Smooth muscle cell (in vitro differentiated cells): ENCODE results near the gene KDM4B. TPM values are rescaled to one million over a fixed set of nuclear protein-coding genes. Genes with fewer than 3 reads are reported as not detected.

ENCODE experiments used
- DNase-seq: peaks from one replicate; lab custom pipeline; 2025; ENCODE audit not compliant: unreplicated experiment; lab: John Stamatoyannopoulos, UW
- H2AFZ ChIP-seq: fragments of 200-600 bp; sonication (generic); 2 replicates; pipeline ENCODE4 v1.6.0; 2016; ENCODE audit warnings: antibody characterized with exemption, low read depth, mild to moderate bottlenecking
- H3F3A ChIP-seq: fragments of 200-600 bp; sonication (generic); 2 replicates; pipeline ENCODE4 v1.6.0; 2017; ENCODE audit warnings: antibody characterized with exemption, low read depth
- H3K27ac ChIP-seq: fragments of 200-600 bp; sonication (generic); 2 replicates; pipeline ENCODE4 v1.5.1; 2016; ENCODE audit warnings: low read depth, mild to moderate bottlenecking
- H3K27me3 ChIP-seq: fragments of 200-600 bp; sonication (generic); 2 replicates; pipeline ENCODE4 v1.6.1; 2016; ENCODE audit warnings: low read depth, mild to moderate bottlenecking
- H3K36me3 ChIP-seq: fragments of 200-600 bp; sonication (generic); 2 replicates; pipeline ENCODE4 v1.5.1; 2016; ENCODE audit warnings: low read depth
- H3K4me1 ChIP-seq: fragments of 200-600 bp; sonication (generic); 2 replicates; pipeline ENCODE4 v1.5.1; 2016; ENCODE audit warnings: low read depth
- H3K4me2 ChIP-seq: fragments of 200-600 bp; sonication (generic); 2 replicates; pipeline ENCODE4 v1.6.0; 2016; ENCODE audit warnings: mild to moderate bottlenecking
- H3K4me3 ChIP-seq: fragments of 200-600 bp; sonication (generic); 2 replicates; pipeline ENCODE4 v1.5.1; 2016; ENCODE audit warnings: mild to moderate bottlenecking
- H3K79me2 ChIP-seq: fragments of 200-600 bp; sonication (generic); 2 replicates; pipeline ENCODE4 v1.6.0; 2016; ENCODE audit warnings: low read depth, mild to moderate bottlenecking
- H3K9ac ChIP-seq: fragments of 200-600 bp; sonication (generic); 2 replicates; pipeline ENCODE4 v1.6.0; 2016; ENCODE audit warnings: low read depth
- H3K9me3 ChIP-seq: fragments of 200-600 bp; sonication (generic); replicated peaks from 2 replicates; pipeline ENCODE4 v1.5.1; 2016; ENCODE audit warnings: low read depth
- H4K20me1 ChIP-seq: fragments of 200-600 bp; sonication (generic); 2 replicates; pipeline ENCODE4 v1.6.0; 2016; ENCODE audit warnings: low read depth
- CTCF ChIP-seq: fragments of 200-600 bp; sonication (generic); IDR thresholded peaks from 2 replicates; pipeline ENCODE4 v1.5.1; 2017; ENCODE audit warnings: borderline replicate concordance, mild to moderate bottlenecking, antibody characterized with exemption; ENCODE audit not compliant: insufficient read depth, poor library complexity, severe bottlenecking
- WGBS: methylation state at CpG from one replicate; pipeline ENCODE4 v1.1.7; 2016; ENCODE audit warnings: low lambda C conversion rate; 5-methylcytosine and 5-hydroxymethylcytosine counted together
- polyA plus RNA-seq: library from polyadenylated mRNA; unstranded; fragments of >200 nt; fragmentation: Nextera tagmentation; extraction: Ambion mirVana; gene quantifications from 2 replicates; pipeline ENCODE4 v1.2.1, GENCODE V29; 2016
- total RNA-seq: library from RNA; depleted of rRNA; stranded (reverse); fragments of >200 nt; gene quantifications from 2 replicates; pipeline ENCODE4 v1.2.3, GENCODE V29; 2014

The KDM4B gene
- total and polyA plus RNA-seq, 2 experiments from 2014 or later = 27.9 to 32.3 TPM

- DNase-seq = no peak
- Histone ChIP-seq H3K4me2 (no peak overlapping the region), H3K9me3 (no peaks in the 10 kb centered on the region), H4K20me1 (peaks cover 23% of the 10 kb centered on the region), H3K27ac (no peak overlapping the region), H3K4me1 (peaks cover 9% of the 10 kb centered on the region), H3F3A (no peaks in the 10 kb centered on the region), H3K4me3 (no peak overlapping the region), H3K79me2 (no peaks in the 10 kb centered on the region), H3K36me3 (no peaks in the 10 kb centered on the region), H2AFZ (no peak overlapping the region), H3K27me3 (no peaks in the 10 kb centered on the region), H3K9ac (no peak overlapping the region)
- TF ChIP-seq CTCF = no peak
- WGBS = 96% methylated on average over 40 of the region's 40 CpGs
Observed at GRCh38 chr19:5119297-5119998, 150.5 kb downstream of the KDM4B start.

DNA sequence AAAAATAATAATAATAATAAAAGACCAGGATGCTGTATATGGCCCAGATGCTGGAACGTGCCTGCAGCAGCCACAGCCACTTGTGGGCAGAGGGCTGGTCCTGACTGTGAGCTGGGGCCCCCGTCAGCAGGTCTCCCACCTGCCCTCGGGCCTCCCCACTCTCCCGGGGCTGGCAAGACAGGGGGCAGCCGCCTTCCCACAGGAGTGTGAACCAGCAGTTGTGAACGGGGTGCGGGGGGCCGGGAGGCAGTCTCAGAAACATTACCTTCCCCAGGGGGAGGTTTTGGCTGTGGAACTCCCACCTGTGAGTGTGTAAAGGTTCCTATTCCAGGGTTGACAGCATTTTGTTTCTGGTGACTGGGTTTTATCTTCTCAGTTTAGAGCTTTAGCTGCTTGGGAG, 151.4 kb downstream of the KDM4B start:
- Histone ChIP-seq H3K27me3 (no peaks in the 10 kb centered on the region), H3K4me2 (no peak overlapping the region), H3K36me3 (no peaks in the 10 kb centered on the region), H3F3A (no peaks in the 10 kb centered on the region), H3K27ac (no peak overlapping the region), H3K4me1 (peaks cover 2% of the 10 kb centered on the region), H3K79me2 (no peaks in the 10 kb centered on the region), H4K20me1 (peaks cover 31% of the 10 kb centered on the region), H3K9me3 (no peaks in the 10 kb centered on the region), H2AFZ (no peak overlapping the region), H3K4me3 (no peak overlapping the region), H3K9ac (no peak overlapping the region)
- DNase-seq = no peak
- no peak for TF ChIP-seq CTCF
- WGBS = 93% methylated on average over 8 of the region's 8 CpGs

GRCh38 chr19:5120833-5121232, 151.9 kb downstream of the KDM4B start:
- no peak overlapping the region for H3K27ac ChIP-seq
- no peaks in the 10 kb centered on the region for H3K79me2 ChIP-seq
- WGBS = 91% methylated on average over 9 of the region's 9 CpGs
- H3K4me2 ChIP-seq = no peak overlapping the region
- no peak for TF ChIP-seq CTCF
- H3K27me3 ChIP-seq = no peaks in the 10 kb centered on the region
- no peaks in the 10 kb centered on the region for H3F3A ChIP-seq
- H3K9me3 ChIP-seq = no peaks in the 10 kb centered on the region
- no peak overlapping the region for H3K9ac ChIP-seq
- H2AFZ ChIP-seq = no peak overlapping the region
- H3K4me3 ChIP-seq = no peak overlapping the region
- peaks cover under 1% of the 10 kb centered on the region for H3K4me1 ChIP-seq
- no peaks in the 10 kb centered on the region for H3K36me3 ChIP-seq
- peaks cover 35% of the 10 kb centered on the region for H4K20me1 ChIP-seq
- DNase-seq = no peak
